GM18502 (cell line): ENCODE measurements around the gene RFNG.

Source experiments
- ATAC-seq: cut with Tn5 transposase; IDR thresholded peaks from one replicate; pipeline ENCODE4 v1.9.1; 2021; ENCODE audit warnings: mild to moderate bottlenecking; ENCODE audit not compliant: unreplicated experiment, poor library complexity

RFNG gene

DNA sequence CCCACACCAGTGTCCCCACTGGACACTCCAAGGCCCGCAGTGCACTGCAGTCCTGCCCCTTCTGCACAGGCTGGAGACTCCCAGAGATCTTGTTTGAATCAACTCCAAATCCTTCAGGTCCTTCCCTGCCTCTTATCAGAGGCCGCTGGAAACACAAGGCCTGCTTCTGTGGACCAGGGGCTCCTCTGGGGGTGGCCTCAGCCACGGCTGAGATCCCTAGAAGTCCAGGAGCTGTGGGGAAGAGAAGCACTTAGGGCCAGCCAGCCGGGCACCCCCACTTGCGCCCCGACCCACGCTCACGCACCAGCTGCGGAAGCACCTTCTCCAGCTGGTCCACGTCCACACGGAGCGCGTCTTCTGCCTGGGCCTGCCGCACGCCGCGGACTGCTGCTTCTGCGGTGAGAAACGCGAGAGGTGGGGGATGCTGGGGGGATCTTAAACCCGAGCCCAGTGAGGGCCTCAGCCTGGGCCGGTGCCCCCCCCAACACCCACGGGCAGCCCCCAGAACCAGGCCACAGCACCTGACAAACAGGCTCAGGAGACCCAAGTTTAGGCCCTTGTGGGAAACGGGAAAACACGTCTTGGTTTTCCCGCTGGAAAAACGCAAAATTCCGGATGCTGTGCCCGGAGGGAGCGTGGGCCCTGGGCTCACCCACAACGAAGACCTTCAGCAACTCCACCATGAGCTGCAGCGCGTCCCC lies 32.5 kb downstream of the RFNG start:
- ATAC-seq = no peak

GRCh38 chr17:82018152-82018988 lies 33.2 kb downstream of the RFNG start:
- ATAC-seq = no peak

DNA sequence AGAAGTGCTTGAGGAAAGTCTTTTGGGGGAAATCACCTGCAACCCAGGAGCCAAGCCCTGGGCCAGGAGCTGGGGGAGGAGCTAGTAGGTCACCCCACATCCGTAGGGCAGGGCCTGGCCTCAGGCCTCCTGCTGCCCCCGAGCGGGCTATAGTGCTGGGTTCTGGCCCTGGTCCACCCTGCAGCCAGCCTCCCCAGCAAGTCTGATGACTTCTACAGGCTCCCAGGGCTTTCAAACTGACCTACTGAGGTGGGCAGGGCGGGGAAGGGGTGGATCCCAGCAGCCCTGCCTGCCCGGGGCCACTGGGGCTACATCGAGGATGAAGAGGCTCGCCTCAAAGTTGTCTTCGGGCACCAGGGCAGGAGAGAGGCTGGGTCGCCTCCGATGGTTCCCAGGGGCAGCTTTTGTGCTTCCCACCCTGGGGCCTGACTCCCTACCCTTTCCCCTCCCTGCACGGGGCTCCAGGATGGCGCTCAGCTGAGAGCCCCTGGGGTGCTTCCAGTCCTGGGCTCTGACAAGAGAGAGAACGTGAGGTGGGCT lies 33.9 kb downstream of the RFNG start:
- no peak for ATAC-seq

- no peak for ATAC-seq
Measured at GRCh38 chr17:82016875-82017459, 34.6 kb downstream of the RFNG start.

DNA sequence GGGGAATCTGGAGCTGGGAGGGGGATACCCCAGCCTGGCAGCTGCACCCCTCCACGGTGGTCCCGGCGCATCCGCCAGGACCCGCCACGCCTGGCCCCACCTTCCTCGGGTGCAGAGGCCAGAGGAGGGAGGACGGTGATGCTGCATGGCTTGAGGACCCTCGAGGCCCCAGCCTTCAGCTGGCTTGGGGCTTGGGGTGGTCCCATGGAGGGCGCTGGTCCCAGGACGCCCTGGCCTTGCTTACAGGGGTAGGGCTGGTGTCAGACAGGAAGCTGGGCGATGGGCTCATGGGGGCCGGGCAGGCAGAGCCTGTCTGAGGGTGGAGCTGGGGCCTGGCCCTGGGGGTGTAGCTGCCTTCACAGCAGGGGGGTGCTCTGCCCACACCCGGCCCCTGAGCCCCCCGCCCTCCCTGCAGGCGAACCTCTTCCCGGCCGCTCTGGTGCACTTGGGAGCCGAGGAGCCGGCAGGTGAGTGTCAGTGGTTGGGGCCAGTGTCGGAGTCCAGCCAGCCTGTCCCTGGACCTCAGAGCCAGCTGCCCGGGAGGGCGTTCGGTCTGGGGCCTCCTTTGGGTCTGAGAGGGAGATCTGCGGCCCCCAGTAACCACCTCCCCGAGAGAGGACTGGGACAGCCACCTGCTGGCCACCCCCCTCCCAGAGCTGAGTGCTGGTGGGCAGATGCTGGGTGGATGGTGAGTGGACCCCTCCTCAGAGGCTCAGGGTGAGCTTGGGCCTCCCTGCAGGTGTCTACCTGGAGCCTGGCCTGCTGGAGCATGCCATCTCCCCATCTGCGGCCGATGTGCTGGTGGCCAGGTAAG lies 35.3 kb downstream of the RFNG start:
- ATAC-seq = no peak

GRCh38 chr17:82015311-82015971 lies 36.2 kb downstream of the RFNG start:
- no peak for ATAC-seq

DNA sequence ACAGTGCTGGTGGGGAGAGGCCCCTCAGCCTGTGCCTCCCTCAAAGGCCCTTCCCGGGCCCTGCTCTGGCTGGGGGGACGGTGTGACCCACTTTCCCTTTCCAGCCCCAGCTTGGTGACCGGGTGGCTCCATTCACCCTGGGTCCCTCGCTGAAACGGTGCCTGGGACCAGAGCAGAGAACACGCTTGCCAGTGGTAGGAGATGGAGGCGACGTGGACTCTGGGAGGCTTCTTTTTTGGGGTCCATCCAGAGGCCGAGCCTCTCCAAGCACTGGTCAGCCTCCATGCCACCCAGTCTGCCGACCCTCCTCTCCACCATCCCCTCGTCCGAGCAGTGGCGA lies 36.7 kb downstream of the RFNG start:
- ATAC-seq = no peak

DNA sequence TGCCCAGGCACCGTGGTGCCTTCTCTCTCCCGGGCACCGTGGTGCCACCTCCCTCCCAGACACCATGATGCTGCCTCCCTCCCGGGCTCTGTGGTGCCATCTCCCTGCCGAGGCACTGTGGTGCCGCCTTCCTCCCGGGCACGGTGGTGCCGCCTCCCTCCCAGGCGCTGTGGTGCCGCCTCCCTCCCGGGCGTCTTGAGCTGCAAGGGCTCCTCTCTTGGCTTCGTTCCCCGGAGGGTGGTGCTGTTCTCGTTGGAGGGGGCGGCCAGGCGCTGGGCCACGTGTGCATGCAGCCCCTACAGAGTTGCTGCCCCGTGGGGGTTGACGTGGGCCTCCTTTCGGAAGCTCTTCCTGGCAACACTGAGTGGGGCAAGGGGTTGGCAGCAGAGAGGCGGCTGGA lies 37.2 kb downstream of the RFNG start:
- no peak for ATAC-seq

- no peak for ATAC-seq
Measured at GRCh38 chr17:82013772-82014321, 37.8 kb downstream of the RFNG start.

GRCh38 chr17:82013341-82013740 lies 38.3 kb downstream of the RFNG start:
- ATAC-seq = no peak

- no peak for ATAC-seq
Measured at GRCh38 chr17:82012640-82013295, 38.8 kb downstream of the RFNG start.

DNA sequence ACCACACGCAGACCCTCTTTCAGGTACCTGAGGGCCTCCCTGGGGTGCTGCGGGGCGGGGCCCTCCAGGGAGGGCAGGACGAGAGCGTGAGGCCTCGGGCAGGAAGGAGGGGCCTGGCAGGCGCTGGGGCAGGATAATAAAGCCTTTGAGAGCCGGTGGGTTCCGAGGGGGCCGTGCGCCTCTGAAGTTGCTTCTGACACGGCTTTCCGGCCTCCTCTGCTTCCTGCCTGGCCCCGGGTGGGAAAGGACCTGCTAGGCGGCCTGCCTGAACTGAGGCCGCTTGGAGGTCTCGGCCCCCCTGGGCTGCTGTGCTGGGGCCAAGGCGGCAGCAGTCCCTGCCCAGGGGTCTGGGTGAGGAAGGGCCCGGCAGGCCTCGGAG lies 39.4 kb downstream of the RFNG start:
- no peak for ATAC-seq

DNA sequence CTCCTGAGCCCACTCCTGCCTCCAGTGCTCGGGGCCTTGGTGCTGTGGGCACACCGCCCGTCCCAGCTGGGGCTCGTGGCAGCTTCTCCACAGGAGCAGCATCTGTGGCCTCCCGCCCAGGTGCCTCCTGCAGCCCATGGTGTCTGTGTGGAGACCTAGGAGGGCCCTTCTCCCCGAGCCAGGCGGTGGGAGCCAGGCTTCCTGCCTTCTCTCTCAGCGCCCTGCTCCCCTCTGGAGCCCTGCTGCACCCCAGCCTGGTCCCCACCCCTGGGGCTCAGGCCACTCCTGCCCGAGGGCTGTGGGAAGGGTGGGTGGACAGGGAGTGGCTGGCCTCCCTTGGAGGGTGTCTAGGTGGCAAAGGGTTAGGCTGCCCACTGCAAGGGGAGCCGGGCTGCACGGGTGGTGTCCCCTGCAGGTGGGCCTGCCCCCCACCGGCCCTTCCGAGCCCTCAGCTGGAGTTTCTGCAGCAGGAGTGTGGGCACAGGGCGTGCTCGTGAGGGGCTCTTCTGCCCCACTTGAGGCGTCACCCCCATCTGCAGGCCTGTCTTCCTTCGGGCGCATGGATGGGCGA lies 39.9 kb downstream of the RFNG start:
- ATAC-seq = no peak

- ATAC-seq = no peak
Measured at GRCh38 chr17:82010575-82011525, 40.8 kb downstream of the RFNG start.

DNA sequence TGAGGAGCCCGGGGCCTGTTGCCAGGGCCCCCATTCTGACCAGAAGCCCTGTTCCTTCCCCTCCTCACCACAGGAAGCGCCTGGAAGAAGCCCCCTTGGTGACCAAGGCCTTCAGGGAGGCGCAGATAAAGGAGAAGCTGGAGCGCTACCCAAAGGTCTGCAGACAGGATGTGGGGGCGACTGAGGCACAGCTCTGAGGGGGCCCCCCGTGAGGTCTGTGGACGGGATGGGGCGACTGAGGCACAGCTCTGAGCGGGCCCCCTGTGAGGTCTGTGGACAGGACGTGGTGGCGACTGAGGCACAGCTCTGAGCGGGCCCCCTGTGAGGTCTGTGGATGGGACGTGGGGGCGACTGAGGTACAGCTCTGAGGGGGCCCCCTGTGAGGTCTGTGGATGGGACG lies 42.2 kb downstream of the RFNG start:
- no peak for ATAC-seq

- ATAC-seq = no peak
Measured at GRCh38 chr17:82008941-82009405, 42.6 kb downstream of the RFNG start.

- ATAC-seq = no peak
Measured at GRCh38 chr17:82008258-82008940, 43.2 kb downstream of the RFNG start.
